T-cell (primary cell): ENCODE results near the gene DNAJC18. TPM values are rescaled to one million over a fixed set of nuclear protein-coding genes. Genes with fewer than 3 reads are reported as not detected.

Experiments
- total RNA-seq, 35 experiments: library from RNA in 6 of 35; stranded (reverse) in 6 of 35; fragments of 120-200 nt in 1 of 35; gene quantifications; one replicate each; pipeline versions ENCODE4 v1.2.1 to v1.2.4 and lab custom pipeline; 2013 to 2026

The DNAJC18 gene
- total RNA-seq, 5 donors from 2014 or later (not counting 1 experiment from before 2014, with no cell fraction given) = 4.7 to 7.2 (median 6.4) TPM

Other genes starting within 250 kb of the DNAJC18 start
- gene SIL1, start 241.2 kb downstream of the DNAJC18 start, total RNA-seq = 10 to 100 TPM; 14.2 to 16.5 (median 15.8) TPM
- 100 to 1,000 TPM; 187 to 359 (median 200) TPM for gene MATR3, start 145.8 kb downstream of the DNAJC18 start, total RNA-seq
- gene PAIP2, start 97.7 kb downstream of the DNAJC18 start, total RNA-seq = 100 to 1,000 TPM in 4 of 5 donors, 10 to 100 TPM in 1; 96.5 to 119 (median 101) TPM
- gene SLC23A1, start 56.2 kb downstream of the DNAJC18 start, total RNA-seq = under 1 TPM in 2 of 5 donors, not detected in 3; 0.15 to 0.86 TPM
- 1 to 10 TPM; 2.2 to 6.5 (median 5.0) TPM for gene MZB1, start 49.6 kb downstream of the DNAJC18 start, total RNA-seq
- gene PROB1, start 44.4 kb downstream of the DNAJC18 start, total RNA-seq = 1 to 10 TPM in 3 of 5 donors, under 1 TPM in 2; 0.58 to 1.7 (median 1.5) TPM
- gene SPATA24, start 35.4 kb downstream of the DNAJC18 start, total RNA-seq = 1 to 10 TPM; 3.6 to 9.0 (median 4.8) TPM
- gene ECSCR, start 23.2 kb upstream of the DNAJC18 start, total RNA-seq = under 1 TPM in 1 of 5 donors, not detected in 4; 0.70 TPM
- gene SMIM33, start 31.5 kb upstream of the DNAJC18 start, total RNA-seq = 1 to 10 TPM in 1 of 5 donors, under 1 TPM in 4; 0.13 to 1.1 (median 0.47) TPM
- gene STING1, start 43.2 kb upstream of the DNAJC18 start, total RNA-seq = 100 to 1,000 TPM; 102 to 181 (median 138) TPM
- 100 to 1,000 TPM; 138 to 176 (median 152) TPM for gene UBE2D2, start 121.8 kb upstream of the DNAJC18 start, total RNA-seq
- gene CXXC5, start 208.8 kb upstream of the DNAJC18 start, total RNA-seq = 1 to 10 TPM; 5.1 to 7.6 (median 6.2) TPM